ENCODE data around the gene SYT2. TPM values are rescaled to one million over a fixed set of nuclear protein-coding genes. Genes with fewer than 3 reads are reported as not detected.

SYT2 gene
- total and polyA plus RNA-seq, 2 of the 13 experiments (the other 11 are each of a cell fraction or from before 2014, with no cell fraction given) = not detected

DNA sequence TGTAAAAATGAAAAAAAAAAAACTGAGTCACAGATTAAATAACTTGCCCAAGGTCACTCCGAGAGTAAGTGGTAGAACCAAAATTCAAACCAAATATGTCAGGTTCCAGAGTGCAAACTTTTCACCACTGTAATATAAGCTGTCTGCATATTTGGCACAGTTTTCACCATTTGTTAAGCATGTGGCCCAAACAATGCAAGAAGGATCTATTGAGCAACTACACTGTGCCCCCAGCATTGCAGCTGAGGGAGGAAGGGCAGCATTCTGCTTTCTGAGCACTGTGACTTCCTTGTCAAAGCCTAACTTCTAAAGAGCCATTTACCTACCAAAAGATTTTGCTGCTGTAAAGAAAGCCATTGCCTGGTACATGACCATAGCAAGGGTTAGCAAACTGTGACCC is 133.4 kb downstream of the SYT2 start (continued):
- TF ChIP-seq ZNF703 (CRISPR knock-in tag; IDR thresholded peaks at IDR 0.05; ENCODE audit: borderline replicate concordance) (no peak), DNMT3B (CRISPR knock-in tag; conservative IDR thresholded peaks at IDR 0.05) (no peak), ZNF672 (CRISPR knock-in tag; IDR thresholded peaks at IDR 0.05) (no peak), ZNF589 (CRISPR knock-in tag; conservative IDR thresholded peaks at IDR 0.05) (no peak), ZNF136 (CRISPR knock-in tag; IDR thresholded peaks at IDR 0.05; ENCODE audit: low read depth) (no peak), NPAS2 (CRISPR knock-in tag; IDR thresholded peaks at IDR 0.05; ENCODE audit: borderline replicate concordance) (no peak), KMT2A (CRISPR knock-in tag; IDR thresholded peaks at IDR 0.05) (no peak), HOXA9 (CRISPR knock-in tag; IDR thresholded peaks at IDR 0.05; ENCODE audit: borderline replicate concordance) (no peak), MATR3 (CRISPR knock-in tag; IDR thresholded peaks at IDR 0.05) (no peak), ZNF766 (CRISPR knock-in tag; IDR thresholded peaks at IDR 0.05; ENCODE audit: borderline replicate concordance) (no peak), BCL6 (CRISPR knock-in tag; IDR thresholded peaks at IDR 0.05) (peak; percentile 44; the same call in 1 of the 2 replicates), NFKBIZ (CRISPR knock-in tag; IDR thresholded peaks at IDR 0.05) (no peak), ZNF816 (CRISPR knock-in tag; IDR thresholded peaks at IDR 0.05; ENCODE audit: borderline replicate concordance) (no peak), FOXM1 (CRISPR knock-in tag; IDR thresholded peaks at IDR 0.05) (no peak), PRMT3 (CRISPR knock-in tag; IDR thresholded peaks at IDR 0.05; ENCODE audit: borderline replicate concordance, low read depth) (no peak), ESRRA (CRISPR knock-in tag; IDR thresholded peaks at IDR 0.05; ENCODE audit: low read depth) (no peak), ELF3 (CRISPR knock-in tag; IDR thresholded peaks at IDR 0.05) (peak; percentile 56; the same call in 1 of the 2 replicates)
- TF ChIP-seq, protein P1, sequence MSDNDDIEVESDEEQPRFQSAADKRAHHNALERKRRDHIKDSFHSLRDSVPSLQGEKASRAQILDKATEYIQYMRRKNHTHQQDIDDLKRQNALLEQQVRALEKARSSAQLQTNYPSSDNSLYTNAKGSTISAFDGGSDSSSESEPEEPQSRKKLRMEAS (IDR thresholded peaks at IDR 0.05) = no peak
- TF ChIP-seq, protein P2, sequence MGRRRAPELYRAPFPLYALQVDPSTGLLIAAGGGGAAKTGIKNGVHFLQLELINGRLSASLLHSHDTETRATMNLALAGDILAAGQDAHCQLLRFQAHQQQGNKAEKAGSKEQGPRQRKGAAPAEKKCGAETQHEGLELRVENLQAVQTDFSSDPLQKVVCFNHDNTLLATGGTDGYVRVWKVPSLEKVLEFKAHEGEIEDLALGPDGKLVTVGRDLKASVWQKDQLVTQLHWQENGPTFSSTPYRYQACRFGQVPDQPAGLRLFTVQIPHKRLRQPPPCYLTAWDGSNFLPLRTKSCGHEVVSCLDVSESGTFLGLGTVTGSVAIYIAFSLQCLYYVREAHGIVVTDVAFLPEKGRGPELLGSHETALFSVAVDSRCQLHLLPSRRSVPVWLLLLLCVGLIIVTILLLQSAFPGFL (CRISPR knock-in tag; IDR thresholded peaks at IDR 0.05) = no peak
- TF ChIP-seq, protein P3, sequence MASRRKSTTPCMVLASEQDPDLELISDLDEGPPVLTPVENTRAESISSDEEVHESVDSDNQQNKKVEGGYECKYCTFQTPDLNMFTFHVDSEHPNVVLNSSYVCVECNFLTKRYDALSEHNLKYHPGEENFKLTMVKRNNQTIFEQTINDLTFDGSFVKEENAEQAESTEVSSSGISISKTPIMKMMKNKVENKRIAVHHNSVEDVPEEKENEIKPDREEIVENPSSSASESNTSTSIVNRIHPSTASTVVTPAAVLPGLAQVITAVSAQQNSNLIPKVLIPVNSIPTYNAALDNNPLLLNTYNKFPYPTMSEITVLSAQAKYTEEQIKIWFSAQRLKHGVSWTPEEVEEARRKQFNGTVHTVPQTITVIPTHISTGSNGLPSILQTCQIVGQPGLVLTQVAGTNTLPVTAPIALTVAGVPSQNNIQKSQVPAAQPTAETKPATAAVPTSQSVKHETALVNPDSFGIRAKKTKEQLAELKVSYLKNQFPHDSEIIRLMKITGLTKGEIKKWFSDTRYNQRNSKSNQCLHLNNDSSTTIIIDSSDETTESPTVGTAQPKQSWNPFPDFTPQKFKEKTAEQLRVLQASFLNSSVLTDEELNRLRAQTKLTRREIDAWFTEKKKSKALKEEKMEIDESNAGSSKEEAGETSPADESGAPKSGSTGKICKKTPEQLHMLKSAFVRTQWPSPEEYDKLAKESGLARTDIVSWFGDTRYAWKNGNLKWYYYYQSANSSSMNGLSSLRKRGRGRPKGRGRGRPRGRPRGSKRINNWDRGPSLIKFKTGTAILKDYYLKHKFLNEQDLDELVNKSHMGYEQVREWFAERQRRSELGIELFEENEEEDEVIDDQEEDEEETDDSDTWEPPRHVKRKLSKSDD (CRISPR knock-in tag; IDR thresholded peaks at IDR 0.05; ENCODE audit: low read depth) = no peak
- TF ChIP-seq, protein P4, sequence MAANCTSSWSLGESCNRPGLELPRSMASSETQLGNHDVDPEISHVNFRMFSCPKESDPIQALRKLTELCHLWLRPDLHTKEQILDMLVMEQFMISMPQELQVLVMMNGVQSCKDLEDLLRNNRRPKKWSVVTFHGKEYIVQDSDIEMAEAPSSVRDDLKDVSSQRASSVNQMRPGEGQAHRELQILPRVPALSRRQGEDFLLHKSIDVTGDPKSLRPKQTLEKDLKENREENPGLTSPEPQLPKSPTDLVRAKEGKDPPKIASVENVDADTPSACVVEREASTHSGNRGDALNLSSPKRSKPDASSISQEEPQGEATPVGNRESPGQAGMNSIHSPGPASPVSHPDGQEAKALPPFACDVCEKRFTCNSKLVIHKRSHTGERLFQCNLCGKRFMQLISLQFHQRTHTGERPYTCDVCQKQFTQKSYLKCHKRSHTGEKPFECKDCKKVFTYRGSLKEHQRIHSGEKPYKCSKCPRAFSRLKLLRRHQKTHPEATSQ (CRISPR knock-in tag; IDR thresholded peaks at IDR 0.05; ENCODE audit: borderline replicate concordance) = no peak
- TF ChIP-seq, protein P5, sequence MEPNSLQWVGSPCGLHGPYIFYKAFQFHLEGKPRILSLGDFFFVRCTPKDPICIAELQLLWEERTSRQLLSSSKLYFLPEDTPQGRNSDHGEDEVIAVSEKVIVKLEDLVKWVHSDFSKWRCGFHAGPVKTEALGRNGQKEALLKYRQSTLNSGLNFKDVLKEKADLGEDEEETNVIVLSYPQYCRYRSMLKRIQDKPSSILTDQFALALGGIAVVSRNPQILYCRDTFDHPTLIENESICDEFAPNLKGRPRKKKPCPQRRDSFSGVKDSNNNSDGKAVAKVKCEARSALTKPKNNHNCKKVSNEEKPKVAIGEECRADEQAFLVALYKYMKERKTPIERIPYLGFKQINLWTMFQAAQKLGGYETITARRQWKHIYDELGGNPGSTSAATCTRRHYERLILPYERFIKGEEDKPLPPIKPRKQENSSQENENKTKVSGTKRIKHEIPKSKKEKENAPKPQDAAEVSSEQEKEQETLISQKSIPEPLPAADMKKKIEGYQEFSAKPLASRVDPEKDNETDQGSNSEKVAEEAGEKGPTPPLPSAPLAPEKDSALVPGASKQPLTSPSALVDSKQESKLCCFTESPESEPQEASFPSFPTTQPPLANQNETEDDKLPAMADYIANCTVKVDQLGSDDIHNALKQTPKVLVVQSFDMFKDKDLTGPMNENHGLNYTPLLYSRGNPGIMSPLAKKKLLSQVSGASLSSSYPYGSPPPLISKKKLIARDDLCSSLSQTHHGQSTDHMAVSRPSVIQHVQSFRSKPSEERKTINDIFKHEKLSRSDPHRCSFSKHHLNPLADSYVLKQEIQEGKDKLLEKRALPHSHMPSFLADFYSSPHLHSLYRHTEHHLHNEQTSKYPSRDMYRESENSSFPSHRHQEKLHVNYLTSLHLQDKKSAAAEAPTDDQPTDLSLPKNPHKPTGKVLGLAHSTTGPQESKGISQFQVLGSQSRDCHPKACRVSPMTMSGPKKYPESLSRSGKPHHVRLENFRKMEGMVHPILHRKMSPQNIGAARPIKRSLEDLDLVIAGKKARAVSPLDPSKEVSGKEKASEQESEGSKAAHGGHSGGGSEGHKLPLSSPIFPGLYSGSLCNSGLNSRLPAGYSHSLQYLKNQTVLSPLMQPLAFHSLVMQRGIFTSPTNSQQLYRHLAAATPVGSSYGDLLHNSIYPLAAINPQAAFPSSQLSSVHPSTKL (CRISPR knock-in tag; IDR thresholded peaks at IDR 0.05) = peak; percentile 49
